Endodermal cell (in vitro differentiated cells): ENCODE data around the gene KRTAP4-8. TPM values are rescaled to one million over a fixed set of nuclear protein-coding genes. Genes with fewer than 3 reads are reported as not detected.
"Not testable (repeated sequence)": the region's sequence is repeated elsewhere in the genome, so short reads cannot be mapped to it uniquely, and the experiment has no call there.

Source experiments
- DNase-seq: peaks from one replicate; pipeline ENCODE4 v3.0.0-alpha.2; 2017
- H3K27ac ChIP-seq: 2 replicates; pipeline ENCODE4 v1.5.1; 2013; ENCODE audit warnings: mild to moderate bottlenecking, low read depth, low read length, moderate library complexity
- H3K27me3 ChIP-seq: 2 replicates; pipeline ENCODE4 v1.6.1; 2013; ENCODE audit warnings: mild to moderate bottlenecking, low read length, moderate library complexity; ENCODE audit not compliant: insufficient read depth, control insufficient read depth, poor library complexity, severe bottlenecking
- H3K36me3 ChIP-seq: 2 replicates; pipeline ENCODE4 v1.7.0; 2013; ENCODE audit warnings: mild to moderate bottlenecking, low read length, moderate library complexity; ENCODE audit not compliant: control insufficient read depth, insufficient read depth
- H3K4me1 ChIP-seq: one replicate; pipeline ENCODE4 v1.7.0; 2013; ENCODE audit warnings: low read length; ENCODE audit not compliant: control insufficient read depth, insufficient read depth
- H3K4me3 ChIP-seq: 2 replicates; pipeline ENCODE4 v1.5.1; 2013; ENCODE audit warnings: mild to moderate bottlenecking, low read length, moderate library complexity
- H3K9ac ChIP-seq: 2 replicates; pipeline ENCODE4 v1.6.1; 2013; ENCODE audit warnings: mild to moderate bottlenecking, low read length, moderate library complexity; ENCODE audit not compliant: poor library complexity, severe bottlenecking; ENCODE audit errors: extremely low read depth
- H3K9me3 ChIP-seq: 2 replicates; pipeline ENCODE4 v1.6.1; 2013; ENCODE audit warnings: mild to moderate bottlenecking, low read length, moderate library complexity; ENCODE audit not compliant: control insufficient read depth
- H3K27ac Mint-ChIP-seq: 2 replicates; pipeline ENCODE4 v1.8.0; 2020; ENCODE audit warnings: mixed read lengths
- H3K27me3 Mint-ChIP-seq: 2 replicates; pipeline ENCODE4 v1.8.0; 2021; ENCODE audit warnings: mild to moderate bottlenecking, mixed read lengths; ENCODE audit not compliant: insufficient read depth
- H3K36me3 Mint-ChIP-seq: 2 replicates; pipeline ENCODE4 v1.8.0; 2020; ENCODE audit warnings: low read depth, mixed read lengths
- H3K4me1 Mint-ChIP-seq: 2 replicates; pipeline ENCODE4 v1.8.0; 2020; ENCODE audit warnings: mixed read lengths
- H3K4me3 Mint-ChIP-seq: 2 replicates; pipeline ENCODE4 v1.8.0; 2020; ENCODE audit warnings: mild to moderate bottlenecking, moderate library complexity, mixed read lengths
- H3K9me3 Mint-ChIP-seq: 2 replicates; pipeline ENCODE4 v1.8.0; 2020; ENCODE audit warnings: mild to moderate bottlenecking, mixed read lengths
- WGBS, 2 experiments: methylation state at CpG; one replicate each; pipeline versions ENCODE4 v1.1.5 to v1.1.7; 2013; ENCODE audit warnings: missing lambda C conversion rate in 2 of 2, mixed read lengths in 1 of 2; ENCODE audit not compliant: insufficient coverage in 1 of 2, insufficient read length in 1 of 2; 5-methylcytosine and 5-hydroxymethylcytosine counted together
- total RNA-seq, 2 donors: library from RNA; stranded (reverse); fragmentation: NEBNext Ultra II Directional in 1 of 2; extraction: Animal tissue kit (Norgen Biotek cat#: 25700) in 1 of 2; gene quantifications; 2 replicates in 1 of 2; 3 replicates in 1 of 2; pipeline ENCODE4 v1.2.1, GENCODE V29; 2021
- TF ChIP-seq, protein P1 (sequence below): fragments of 200-600 bp; sonication (generic); conservative IDR thresholded peaks from 2 replicates; pipeline ENCODE4 v1.5.0; 2021; ENCODE audit warnings: antibody characterized with exemption, mild to moderate bottlenecking

Gene KRTAP4-8
- total RNA-seq, 2 donors from 2014 or later: not detected

DNA sequence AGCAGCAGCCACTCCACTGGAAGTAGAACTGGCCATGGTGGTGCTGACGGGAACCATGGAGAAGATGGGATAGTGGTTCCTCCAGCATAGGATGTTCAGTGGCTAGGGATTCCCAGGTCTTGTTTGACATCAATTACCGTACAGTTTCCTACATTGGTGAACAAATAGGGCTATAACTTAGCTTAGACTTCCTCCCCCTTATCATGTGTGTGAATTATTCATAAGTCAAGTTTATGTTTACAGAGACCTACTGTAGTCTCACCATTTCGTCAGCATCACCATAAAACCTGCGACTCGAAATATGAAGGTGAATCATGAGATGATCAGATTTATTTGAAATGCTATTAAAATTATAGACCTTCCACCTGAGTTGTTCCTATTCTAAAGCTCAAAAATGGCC lies 39.2 kb downstream of the KRTAP4-8 start:
- H3K36me3 ChIP-seq: no peaks in the 10 kb centered on the region
- H3K9ac ChIP-seq: no peak overlapping the region
- peaks cover 3% of the 10 kb centered on the region for H3K4me1 Mint-ChIP-seq
- no peaks in the 10 kb centered on the region for H3K36me3 Mint-ChIP-seq
- no peaks in the 10 kb centered on the region for H3K27me3 Mint-ChIP-seq
- H3K27ac Mint-ChIP-seq: no peak overlapping the region
- no peak for DNase-seq
- WGBS, 2 experiments: 93 to 100% methylated on average over 1 to 5 of the region's 5 CpGs
- peaks cover 7% of the 10 kb centered on the region for H3K9me3 Mint-ChIP-seq
- no peak overlapping the region for H3K4me3 Mint-ChIP-seq
- TF ChIP-seq, protein P1, sequence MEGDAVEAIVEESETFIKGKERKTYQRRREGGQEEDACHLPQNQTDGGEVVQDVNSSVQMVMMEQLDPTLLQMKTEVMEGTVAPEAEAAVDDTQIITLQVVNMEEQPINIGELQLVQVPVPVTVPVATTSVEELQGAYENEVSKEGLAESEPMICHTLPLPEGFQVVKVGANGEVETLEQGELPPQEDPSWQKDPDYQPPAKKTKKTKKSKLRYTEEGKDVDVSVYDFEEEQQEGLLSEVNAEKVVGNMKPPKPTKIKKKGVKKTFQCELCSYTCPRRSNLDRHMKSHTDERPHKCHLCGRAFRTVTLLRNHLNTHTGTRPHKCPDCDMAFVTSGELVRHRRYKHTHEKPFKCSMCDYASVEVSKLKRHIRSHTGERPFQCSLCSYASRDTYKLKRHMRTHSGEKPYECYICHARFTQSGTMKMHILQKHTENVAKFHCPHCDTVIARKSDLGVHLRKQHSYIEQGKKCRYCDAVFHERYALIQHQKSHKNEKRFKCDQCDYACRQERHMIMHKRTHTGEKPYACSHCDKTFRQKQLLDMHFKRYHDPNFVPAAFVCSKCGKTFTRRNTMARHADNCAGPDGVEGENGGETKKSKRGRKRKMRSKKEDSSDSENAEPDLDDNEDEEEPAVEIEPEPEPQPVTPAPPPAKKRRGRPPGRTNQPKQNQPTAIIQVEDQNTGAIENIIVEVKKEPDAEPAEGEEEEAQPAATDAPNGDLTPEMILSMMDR: no peak
- no peaks in the 10 kb centered on the region for H3K4me1 ChIP-seq
- no peak overlapping the region for H3K27ac ChIP-seq
- no peaks in the 10 kb centered on the region for H3K27me3 ChIP-seq
- no peak overlapping the region for H3K4me3 ChIP-seq
- H3K9me3 ChIP-seq: peaks cover 7% of the 10 kb centered on the region

DNA sequence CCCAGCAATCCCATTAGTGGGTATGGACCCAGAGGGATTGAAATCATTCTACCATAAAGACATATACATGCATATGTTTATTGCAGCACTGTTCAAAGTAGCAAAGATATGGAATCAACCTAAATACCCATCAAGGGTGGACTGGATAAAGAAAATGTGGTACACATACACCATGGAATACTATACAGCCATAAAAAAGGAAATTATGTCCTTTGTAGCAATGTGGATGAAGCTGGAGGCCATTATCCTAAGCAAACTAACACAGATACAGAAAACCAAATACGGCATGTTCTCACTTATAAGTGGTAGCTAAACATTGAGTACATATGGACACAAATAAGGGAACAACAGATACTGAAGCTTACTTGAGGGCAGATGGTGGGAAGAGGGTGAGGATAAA lies 40.4 kb downstream of the KRTAP4-8 start:
- Mint-ChIP-seq H3K4me1 (peaks cover 3% of the 10 kb centered on the region), H3K27me3 (no peaks in the 10 kb centered on the region), H3K9me3 (peaks cover 7% of the 10 kb centered on the region), H3K4me3 (no peak overlapping the region), H3K36me3 (no peaks in the 10 kb centered on the region), H3K27ac (no peak overlapping the region)
- Histone ChIP-seq H3K9me3 (peaks cover 7% of the 10 kb centered on the region), H3K36me3 (no peaks in the 10 kb centered on the region), H3K27ac (no peak overlapping the region), H3K9ac (no peak overlapping the region), H3K27me3 (no peaks in the 10 kb centered on the region), H3K4me1 (no peaks in the 10 kb centered on the region), H3K4me3 (no peak overlapping the region)
- no CpG with 5 or more reads among the region's 1 CpG for WGBS, 2 experiments
- TF ChIP-seq, protein P1: no peak
- no peak for DNase-seq

DNA sequence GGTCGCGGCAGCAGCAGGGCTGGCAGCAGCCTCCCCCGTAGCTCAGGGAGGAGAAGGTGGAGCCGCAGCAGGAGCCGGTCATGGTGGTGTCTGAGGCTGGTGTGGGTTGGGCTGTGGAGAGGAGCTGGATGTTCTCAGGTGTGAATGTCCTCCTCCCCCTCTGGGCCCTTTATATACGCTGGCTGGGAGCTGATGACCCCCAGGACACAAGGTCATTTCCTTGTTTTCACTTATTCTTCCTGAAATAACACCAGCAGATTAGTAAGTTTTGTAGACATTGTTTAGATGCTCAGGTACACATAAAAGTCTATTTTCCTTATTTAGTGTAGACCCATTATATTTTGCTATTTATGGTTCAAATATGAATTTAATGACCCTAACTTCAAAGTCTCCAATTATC lies 42.8 kb downstream of the KRTAP4-8 start, which contains the start of gene KRTAP2-2:
Gene KRTAP2-2, minus strand, starts transcription at position 101 of the 400 bp plus-strand sequence. Its CDS starts 19 bp downstream, at position 82.
- not testable (repeated sequence) for H3K27me3 Mint-ChIP-seq, H3K27ac Mint-ChIP-seq

DNA sequence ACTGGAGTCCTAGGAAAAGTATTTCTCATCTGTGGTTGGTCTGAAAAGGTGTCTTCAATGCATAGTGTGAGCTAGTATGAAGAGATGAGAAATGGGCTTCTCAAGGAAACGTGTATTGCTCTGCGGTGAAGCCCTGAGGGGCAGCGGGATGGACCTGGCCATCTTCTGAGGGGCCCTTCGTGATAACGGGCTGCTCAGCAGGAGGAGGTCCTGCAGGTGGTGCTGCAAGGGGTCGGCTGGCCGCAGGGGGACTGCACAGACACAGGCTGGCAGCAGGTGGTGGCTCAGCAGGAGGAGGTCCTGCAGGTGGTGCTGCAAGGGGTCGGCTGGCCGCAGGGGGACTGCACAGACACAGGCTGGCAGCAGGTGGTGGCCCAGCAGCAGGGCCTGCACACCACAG lies 43.4 kb downstream of the KRTAP4-8 start:
- not testable (repeated sequence) for H3K9ac ChIP-seq, H3K4me3 Mint-ChIP-seq

More for the DNA sequence above, 42.8 kb downstream of the KRTAP4-8 start, which contains the start of gene KRTAP2-2:
- not testable (repeated sequence) for H3K36me3 Mint-ChIP-seq, H3K4me3 Mint-ChIP-seq, H3K36me3 ChIP-seq, H3K27ac ChIP-seq, H3K9me3 ChIP-seq, H3K4me1 ChIP-seq, H3K9me3 Mint-ChIP-seq, H3K4me3 ChIP-seq, H3K9ac ChIP-seq, H3K4me1 Mint-ChIP-seq, DNase-seq, H3K27me3 ChIP-seq
- WGBS, 2 experiments: 100% methylated on average over 1 of the region's 6 CpGs; no CpG with 5 or more reads in 1 of the 2 experiments

More for the DNA sequence above, 43.4 kb downstream of the KRTAP4-8 start:
- H3K36me3 ChIP-seq, H3K4me3 ChIP-seq, H3K27me3 Mint-ChIP-seq, H3K27ac Mint-ChIP-seq, H3K9me3 ChIP-seq, H3K27ac ChIP-seq, H3K4me1 Mint-ChIP-seq, H3K9me3 Mint-ChIP-seq, DNase-seq, H3K36me3 Mint-ChIP-seq, H3K27me3 ChIP-seq, H3K4me1 ChIP-seq: not testable (repeated sequence)
- WGBS, 2 experiments: 92 to 100% methylated on average over 2 to 6 of the region's 9 CpGs
